ENCODE measurements around the gene KCNK6.

KCNK6 gene

DNA sequence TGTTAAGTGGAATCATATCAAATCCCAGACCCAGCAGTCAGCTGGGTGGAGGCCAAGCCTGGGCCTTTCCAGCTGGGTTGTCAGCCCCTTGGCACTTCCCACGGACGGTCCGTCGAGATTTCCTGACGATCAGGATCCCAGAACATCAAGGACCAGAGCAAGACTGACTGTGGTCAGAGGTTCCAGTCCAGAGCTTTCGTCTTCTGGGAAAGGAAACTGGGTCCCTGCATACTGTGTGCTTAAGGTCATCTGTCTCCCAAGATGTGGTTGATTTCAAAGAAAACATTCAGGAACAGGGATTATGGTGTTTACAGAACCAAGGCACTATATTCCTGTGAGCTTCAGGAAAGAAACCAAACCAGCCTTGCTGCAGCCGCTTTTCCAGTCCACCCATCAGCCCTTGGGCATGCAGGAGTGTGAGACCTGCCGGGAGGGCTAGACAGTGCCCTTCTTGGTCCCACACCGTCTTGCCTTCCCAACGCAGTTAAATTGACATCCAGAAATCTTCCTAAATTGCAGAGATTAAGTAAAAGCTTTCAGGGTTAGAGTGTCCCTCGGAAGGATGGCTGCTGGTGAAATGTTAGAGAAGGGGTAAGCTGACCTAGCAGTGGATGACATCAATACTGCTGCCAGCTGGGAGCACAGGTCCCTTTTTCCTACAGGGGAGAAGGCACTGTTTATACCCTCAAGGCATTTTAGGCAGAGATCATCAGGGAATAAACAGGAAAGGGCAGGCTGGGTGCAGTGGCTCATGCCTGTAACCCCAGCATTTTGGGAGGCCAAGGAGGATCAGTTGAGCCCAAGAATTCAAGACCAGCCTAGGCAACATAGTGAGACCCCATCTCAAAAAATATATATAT lies 20.6 kb upstream of the KCNK6 start:
- no peak for DNase-seq (ENCODE audit: low read depth)

DNA sequence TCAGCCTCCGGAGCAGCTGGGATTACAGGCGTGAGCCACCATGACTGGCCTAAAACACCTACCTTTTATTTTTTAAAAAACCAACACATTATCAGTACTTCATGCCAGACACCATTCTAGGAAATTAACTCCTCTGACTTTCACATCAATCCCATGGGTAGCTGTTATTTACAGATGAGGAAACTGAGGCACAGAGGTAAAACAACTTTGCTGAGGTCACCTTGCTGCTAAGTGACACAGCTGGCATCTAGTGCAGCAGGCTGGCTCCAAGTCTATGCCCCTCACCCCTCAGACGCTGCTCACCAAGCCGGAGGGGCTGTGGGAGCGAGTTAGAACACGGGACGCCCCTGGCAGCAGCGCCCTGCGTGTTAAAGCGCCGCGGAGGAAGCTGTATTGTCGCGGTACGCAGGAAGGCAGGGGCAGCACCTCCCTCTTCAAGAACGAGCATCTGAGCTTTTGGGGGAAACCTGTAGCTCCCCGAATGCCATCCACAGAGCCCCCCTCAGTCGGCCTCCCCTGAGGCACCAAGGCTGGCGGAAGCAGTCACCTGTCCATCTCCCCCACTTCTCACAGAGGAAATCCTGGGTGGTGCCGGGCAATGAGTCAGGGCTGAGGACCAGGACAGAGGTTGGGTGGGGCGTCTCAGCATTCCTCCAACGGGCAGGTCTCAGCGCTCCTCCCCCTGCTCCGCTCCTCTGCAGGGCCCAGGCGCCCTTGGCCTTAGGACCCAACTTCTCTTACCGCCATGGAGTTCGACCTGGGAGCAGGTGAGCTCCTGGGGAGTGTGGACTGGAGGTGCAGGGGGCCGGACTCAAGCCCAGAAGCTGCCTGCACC lies 15.9 kb upstream of the KCNK6 start, which contains the start of gene C19orf33:
Gene C19orf33, plus strand, starts transcription at position 735 of the 835 bp plus-strand sequence. Its CDS starts 11 bp downstream, at position 746.
- DNase-seq (ENCODE audit: low read depth), result no peak

DNA sequence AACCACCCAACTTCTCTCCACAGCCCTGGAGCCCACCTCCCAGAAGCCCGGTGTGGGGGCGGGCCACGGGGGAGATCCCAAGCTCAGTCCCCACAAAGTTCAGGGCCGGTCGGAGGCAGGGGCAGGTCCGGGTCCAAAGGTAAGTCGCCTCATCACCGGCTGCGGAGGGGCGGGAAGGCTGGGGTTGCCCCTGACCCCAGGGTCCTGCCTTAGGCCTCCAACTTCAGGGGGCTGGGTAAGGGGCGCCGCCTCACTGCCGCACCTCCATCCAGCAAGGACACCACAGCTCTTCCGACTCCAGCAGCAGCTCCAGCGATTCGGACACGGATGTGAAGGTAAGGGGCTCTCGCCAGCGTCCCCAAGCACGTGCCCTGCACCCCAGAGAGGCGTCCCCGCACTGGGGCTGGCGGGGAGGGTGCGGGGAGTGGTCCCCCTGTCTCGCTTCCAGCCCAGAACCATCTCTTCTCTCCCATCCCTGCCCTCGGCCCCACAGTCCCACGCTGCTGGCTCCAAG lies 15.2 kb upstream of the KCNK6 start:
- no peak for DNase-seq (ENCODE audit: low read depth)

DNA sequence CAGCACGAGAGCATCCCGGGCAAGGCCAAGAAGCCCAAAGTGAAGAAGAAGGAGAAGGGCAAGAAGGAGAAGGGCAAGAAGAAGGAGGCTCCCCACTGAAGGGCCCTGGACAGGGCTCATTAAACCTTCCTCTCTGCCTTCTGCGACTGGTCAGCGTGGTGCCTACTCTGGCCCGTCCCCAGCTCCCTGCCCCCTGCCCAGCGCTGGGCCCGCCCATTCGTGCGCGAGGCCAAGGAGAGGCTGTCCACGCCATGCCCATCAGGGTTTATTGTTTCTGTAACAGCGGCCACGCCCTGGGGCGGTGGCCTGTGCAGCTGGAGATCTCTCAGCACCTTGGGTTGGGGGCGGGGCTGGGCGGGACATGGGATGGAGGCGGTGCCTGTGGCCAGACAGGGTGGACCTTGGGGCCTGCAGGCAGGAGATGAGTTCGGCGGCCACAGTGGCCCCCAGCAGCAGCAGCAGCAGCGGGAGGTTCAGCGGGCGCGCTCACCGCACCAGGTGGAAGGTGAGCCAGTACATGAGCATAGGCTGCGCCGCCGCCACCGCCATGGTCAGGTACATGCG lies 14.7 kb upstream of the KCNK6 start:
- no peak for DNase-seq (ENCODE audit: low read depth)

DNA sequence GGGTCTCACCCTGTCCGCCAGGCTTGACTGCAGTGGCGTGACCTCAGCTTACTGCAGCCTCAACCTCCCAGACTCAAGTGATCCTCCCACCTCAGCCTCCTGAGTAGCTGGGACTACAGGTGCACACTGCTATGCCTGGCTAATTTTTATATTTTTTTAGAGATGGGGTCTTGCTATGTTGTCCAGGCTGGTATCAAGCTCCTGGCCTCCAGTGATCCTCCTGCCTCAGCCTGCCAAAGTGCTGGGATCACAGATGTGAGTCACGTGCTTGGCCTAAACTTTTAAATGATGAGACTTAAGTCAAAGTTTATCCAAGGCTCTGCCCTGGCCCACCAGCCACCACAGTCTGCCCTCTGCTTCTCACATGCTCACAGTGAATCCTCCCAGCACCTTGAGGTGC lies 13.4 kb upstream of the KCNK6 start:
- DNase-seq (ENCODE audit: low read depth), result no peak

DNA sequence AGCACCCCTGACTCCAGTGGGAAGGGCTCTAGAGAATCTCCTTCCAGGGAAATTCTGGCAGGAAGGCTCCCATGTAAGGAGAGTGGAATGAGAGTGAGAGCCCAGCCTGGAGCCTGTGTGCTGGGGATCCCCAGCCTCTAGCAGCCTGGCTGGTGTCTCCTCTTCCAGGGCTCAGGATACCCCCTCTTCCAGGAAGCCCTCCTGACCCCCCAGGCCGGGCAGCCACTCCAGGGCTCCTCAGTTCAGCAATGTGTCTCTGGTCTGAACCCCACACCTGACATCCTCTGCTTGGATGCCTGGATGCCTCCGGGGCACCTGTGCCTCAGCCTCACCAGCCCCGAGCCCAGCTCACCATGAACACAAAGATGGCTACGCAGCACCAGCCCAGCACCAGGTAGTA lies 12.6 kb upstream of the KCNK6 start:
- DNase-seq (ENCODE audit: low read depth), result no peak

DNA sequence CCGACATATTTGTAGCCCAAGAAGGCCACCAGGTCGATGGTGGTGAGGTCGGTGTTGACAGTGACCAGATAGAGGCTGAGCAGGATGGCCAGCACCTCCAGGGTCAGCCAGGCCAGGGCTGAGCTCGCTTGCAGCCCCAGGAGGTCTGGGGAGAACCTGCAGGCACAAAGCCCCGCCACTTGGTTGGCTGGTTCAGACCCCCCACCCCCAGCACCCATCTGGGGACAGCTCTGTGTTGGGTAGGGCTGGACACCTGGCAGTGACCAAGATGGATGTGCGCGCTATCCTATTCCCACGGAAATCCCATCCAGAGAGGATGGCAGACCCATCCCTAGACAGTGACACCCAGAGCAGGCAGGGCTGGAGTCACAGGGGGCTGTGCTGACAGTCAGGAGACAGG lies 12.0 kb upstream of the KCNK6 start:
- no peak for DNase-seq (ENCODE audit: low read depth)

DNA sequence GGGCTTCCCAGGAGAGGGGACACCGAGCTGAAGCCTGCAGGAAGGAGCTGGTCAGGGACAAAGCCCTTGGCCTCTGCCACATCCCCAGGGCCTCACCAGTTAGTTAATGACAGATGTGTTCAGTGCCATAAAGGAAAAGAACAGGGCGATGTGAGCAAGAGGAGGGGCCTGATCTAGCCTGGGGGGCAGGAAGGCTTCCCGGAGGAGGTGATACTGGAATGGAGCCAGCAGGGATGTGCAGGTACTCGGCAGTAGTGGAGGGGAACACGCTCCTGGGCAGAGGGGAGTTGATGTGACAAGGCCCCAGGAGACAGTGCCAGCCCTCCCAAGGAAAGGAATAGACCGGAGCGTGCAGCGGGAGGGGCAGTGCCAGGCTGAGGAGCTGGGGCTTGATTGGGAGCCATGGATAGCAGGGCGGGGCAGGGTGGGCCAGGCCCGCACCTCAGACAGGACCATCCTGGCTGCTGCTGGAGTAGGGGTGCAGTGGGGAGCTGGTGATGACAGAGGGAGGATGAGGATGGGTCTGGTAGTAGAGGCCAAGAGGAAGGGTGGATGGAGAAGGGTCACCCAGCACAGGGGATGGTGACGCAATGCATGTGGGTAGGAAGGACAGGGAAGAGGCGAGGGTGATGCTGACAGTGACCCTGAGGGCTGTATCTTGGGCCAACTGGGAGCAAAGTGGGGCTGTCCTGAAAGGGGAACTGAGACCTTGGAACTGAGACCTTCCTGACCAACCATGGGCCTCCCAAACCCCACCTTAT lies 11.5 kb upstream of the KCNK6 start:
- DNase-seq (ENCODE audit: low read depth), result no peak

DNA sequence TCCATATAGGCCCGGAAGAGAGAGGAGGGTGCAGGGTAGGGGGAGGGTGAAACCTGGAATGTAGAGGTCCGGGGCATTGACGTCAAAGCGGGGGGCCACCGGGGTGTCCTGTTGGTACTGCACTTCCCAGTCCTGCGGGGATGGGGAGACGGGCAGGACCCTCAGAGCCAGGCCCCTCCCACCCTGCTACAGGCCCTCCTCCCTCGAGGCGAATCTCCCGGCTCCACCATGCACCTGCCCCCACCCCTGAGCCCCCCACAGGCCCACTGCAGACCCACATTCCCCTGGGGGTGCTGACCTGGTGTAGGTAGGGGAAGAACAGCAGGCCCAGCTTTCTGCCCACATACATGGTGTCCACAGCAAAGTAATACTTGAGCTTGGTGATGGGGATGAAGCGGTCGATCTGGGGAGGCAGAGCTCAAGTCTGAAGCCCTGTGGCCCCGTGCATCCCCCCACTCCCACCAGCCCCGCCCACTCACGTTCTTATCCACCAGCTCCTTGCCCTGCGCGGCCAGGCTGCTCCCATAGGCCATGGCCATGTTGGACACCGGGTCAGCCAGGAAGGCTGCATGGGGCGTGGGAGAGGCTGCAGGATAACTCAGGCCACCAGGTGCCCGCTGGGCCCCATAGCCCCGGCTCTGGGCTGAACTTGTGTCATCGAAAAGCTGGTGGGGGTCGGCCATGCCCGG lies 10.6 kb upstream of the KCNK6 start:
- no peak for DNase-seq (ENCODE audit: low read depth)

DNA sequence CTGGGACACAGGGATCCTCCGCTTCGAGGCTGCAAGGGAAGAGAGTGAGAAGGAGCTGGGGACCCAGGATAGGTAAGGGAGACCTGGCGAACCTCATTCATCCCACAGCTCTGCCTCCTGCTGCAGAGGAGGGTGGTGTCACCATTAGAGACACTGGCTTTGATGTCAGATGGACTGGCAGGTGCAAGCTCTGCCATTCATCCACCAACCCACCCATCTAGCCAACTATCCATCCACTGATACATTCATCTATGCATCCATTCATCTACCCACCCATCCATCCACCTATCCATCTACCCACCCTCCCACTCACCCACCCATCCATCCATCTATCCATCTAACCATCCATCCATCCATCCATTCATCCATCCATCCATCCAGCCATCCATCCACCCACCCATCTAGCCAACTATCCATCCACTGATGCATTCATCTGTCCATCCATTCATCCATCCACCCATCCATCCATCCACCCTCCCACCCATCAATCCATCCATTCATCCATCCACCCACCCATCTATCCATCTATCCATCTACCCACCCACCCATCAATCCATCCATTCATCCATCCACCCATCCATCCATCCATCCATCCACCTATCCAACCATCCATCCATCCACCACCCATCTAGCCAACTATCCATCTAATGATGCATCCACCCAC lies 9.9 kb upstream of the KCNK6 start:
- DNase-seq (ENCODE audit: low read depth), result no peak

DNA sequence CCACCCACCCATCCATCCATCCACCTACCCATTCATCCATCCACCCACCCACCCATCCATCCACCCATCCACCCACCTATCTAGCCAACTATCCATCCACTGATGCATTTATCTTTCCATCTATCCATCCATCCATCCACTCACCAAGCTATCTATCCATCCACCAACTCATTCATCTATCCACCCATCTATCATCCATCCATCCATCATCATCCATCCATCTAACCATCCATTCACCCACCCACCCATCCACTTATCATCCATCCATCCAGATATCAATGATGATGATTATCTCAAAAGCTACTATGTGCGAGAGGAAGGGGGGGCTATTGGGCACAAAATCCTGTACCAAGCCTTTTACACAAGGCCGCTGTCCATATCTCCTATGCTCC lies 9.4 kb upstream of the KCNK6 start:
- no peak for DNase-seq (ENCODE audit: low read depth)

DNA sequence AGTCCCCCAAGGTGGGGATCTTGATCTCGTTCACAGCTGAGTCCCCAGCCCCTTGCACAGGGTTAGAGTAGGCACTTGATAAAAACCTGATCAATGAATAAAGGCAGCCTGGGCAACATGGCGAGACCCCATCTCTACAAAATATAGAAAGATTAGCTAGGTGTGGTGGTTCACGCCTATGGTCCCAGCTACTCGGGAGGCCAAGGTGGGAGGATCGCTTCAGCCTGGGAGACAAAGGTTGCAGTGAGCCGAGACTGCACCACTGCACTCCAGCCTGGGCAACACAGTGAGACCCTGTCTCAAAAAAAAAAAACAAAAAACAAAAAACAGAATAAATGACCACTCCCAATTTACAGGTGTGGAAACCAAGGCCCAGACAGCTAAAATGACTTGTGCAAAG lies 8.7 kb upstream of the KCNK6 start:
- DNase-seq (ENCODE audit: low read depth), result no peak

DNA sequence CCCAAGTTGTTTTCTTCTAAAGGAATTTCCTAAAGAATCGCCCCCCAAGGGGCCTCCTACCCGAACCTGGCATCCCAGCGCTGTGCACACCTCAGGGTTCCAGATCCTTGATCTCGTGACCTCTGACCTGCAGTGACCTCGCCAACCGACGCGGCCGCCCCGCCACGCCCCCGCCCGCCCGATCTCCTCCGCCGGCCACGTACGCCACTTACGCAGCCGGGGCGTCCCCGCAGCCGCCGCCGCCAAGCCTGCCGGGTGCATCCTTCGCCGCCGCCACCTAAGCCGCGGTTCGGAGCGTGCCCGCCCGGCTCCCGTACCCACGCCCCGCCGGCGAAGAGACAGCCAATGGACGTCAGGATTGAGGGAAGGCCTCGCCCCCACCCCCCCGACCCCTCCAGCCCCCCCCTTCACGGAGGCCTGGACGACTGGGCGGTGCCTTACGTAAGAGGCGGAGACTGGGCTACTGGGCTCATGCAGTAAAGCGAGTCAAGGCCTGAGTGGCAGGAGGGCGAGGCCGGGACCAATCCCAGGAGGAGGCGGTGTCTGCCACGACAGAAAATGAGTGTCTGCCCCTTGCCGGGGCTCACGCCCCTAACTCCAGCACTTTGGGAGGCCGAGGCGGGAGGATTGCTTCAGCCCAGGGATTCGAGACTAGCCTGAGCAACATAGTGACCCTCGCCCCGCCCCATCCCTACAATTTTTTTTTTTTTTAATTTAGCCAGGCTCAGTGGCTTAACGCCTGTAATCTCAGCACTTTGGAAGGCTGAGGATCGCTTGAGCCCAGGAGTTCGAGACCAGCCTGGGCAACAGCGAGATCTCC lies 3.8 kb upstream of the KCNK6 start, which contains the start of gene YIF1B:
Gene YIF1B, minus strand, starts transcription at position 291 of the 820 bp plus-strand sequence. Its CDS starts 30 bp downstream, at position 261.
- peak; percentile 92 for DNase-seq (ENCODE audit: low read depth)

DNA sequence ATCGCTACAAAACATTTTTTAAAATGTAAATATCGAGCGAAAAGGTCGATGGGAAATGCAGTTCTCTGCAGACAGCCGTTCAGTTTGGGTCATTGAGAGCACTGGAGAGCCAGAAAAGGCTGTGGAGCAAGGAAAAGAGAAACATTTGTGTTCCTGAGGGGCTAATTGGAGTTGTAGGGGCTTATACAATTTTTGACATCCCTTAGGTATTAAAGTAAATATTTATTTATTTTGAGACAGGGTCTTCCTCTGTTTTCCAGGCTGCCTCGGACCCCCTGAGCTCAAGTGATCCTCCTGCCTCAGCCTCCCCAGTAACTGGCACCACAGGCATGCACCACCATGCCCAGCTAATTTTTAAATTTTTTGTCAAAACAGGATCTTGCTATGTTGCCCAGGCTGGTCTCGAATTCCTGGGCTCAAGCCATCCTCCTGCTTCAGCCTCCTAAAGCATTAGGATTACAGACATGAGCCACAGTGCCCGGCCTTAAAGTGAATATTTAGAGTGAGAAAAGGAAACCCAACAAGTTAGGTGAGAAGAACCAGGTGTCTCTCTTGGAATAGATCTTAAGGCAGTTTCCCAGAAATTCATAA lies 3.1 kb upstream of the KCNK6 start:
- DNase-seq (ENCODE audit: low read depth), result no peak

DNA sequence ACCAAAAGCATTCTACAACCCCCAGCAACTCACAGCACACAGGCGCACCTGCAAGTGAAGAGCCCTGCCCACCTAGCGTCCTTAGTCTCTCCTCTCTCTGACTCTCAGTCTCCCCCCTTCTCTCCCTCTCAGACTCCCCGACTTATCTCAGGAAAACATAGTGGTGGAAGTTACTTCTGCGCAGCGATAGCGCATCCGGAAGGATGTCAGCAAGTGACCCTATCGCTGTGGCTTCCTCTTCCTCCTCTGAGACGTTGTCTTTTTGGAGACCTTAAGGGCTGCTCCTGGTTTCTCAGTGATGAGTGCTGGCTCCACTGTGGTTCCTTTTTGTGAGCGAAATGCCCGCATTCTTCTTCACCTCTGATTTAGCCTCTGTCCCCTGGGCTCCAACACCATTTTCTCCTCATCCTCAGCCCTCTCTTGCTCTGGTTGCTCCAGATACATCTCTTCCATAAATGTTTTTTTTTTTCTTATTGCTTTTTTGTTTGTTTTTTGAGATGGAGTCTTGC lies 2.5 kb upstream of the KCNK6 start:
- no peak for DNase-seq (ENCODE audit: low read depth)

DNA sequence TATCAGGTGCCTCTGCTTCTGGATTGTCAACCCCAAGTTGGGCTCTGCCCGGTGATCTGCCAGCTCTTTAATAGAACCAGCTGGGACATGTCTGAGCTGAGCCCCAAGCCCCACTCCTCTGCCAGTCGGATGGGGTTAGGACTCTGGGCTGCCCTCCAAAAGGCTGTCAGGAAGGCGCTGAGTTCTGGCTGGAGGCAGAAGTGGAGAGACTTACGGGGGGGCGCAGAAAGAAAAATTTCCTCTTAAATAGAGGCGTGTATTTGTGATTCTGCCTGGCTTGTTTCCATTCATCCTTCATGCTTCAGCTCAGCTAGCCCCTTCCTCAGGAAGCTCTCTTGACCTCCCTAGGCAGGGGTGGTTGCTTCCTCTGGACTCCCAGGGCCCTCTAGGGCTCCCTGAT lies 985 bp upstream of the KCNK6 start:
- no peak for DNase-seq (ENCODE audit: low read depth)

DNA sequence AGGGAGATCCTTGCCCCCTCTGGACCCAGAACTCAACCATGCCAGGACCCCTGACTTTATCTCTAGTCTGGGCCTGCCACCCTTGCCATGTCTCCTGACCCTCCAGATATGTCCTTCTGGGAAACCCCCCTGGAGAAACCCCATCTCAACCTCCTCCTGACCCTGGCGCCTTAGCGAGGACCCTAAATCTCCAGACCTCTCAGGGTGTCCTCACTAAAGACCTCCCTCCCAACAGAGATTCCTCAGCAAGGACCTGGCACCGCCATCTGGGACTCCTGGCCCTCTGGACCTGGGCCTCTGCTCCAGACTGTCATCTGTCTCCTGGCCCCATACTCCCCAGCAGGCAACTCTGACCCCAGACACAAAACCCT lies 1.3 kb downstream of the KCNK6 start:
- DNase-seq (ENCODE audit: low read depth), result no peak

DNA sequence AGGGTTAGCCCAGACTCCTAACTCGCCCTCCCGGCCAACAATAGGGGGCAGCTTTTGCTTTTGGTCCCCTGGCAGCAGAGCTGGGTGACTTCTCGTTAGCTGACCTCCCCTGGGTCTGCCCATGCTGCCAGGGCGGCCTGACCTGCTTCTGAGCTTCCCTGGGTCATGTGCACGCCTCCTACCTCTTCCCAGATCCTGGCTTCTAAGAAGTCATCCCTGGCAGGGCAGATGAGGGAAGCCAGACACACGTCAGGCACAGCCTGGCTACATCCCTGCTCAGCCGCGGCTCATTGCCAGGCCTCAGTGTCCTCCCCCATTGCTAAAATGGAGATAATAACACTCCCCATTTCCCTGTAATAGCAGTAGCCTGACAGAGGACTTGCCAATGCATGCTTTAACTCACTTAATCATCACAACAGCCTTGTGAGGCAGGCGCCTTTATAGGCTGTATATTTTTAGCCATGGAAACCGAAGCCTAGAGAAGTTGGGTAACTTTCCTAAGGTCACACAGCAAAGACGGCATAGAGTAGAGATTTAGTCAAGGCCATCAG lies 2.1 kb downstream of the KCNK6 start:
- no peak for DNase-seq (ENCODE audit: low read depth)

DNA sequence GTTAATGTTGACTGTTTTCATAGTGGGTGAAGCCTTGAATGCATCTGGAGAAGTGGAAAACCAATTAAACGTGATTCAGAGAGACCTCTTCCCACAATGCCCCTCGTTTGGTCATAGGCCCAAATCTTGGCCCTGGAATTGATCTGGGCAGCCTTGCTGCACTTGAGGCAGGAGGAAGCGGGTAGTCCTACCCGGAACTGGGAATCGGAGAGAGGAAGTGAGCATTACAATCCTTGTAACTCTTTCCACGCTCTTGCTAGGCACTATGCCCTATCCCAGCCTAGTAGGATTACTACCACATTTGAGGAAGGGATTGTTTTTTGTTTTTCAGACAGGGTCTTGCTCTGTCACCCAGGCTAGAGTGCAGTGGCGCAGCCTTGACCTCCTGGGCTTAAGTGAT lies 3.6 kb downstream of the KCNK6 start:
- DNase-seq (ENCODE audit: low read depth), result no peak

Measured in T follicular helper cell (primary cell).